ENCODE data around the gene GNPTAB.

GNPTAB gene

DNA sequence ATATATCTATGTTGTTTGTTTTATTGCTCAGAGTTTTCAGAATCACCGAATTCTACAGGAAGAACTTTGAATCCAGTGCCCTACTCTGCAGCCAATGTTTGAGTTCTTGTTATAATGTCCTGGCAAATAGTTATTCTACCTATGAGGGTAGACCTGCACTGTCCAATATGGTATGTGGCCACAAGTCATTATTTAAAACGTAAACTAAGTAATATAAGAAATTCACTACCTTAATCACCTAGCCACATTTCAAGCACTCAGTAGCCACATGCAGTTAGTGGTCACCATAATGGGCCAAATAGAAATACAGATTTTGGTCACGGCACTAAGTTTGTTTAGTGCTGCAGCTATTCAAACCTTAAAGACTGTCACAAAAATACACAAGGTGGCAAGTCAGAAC is 26.4 kb downstream of the GNPTAB start:
- DNase-seq (ENCODE audit: low read depth), result no peak

DNA sequence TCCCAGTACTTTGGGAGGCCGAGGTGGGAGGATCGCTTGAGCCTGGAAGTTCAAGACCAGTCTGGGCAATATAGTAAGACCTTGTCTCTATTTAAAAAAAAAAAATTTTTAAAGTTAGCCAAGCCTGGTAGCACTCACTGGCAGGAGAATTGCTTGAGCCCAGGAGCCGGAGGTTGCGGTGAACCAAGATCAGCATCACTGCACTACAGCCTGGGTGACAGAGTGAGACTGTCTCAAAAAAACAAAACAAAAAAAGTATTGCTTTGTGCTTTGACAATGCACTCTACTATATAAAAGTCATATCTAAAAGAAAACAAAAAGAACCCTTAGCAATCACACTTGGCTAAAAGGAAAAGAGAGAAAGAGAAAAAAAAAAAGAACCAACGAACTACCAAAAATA is 26.8 kb downstream of the GNPTAB start:
- no peak for DNase-seq (ENCODE audit: low read depth)

DNA sequence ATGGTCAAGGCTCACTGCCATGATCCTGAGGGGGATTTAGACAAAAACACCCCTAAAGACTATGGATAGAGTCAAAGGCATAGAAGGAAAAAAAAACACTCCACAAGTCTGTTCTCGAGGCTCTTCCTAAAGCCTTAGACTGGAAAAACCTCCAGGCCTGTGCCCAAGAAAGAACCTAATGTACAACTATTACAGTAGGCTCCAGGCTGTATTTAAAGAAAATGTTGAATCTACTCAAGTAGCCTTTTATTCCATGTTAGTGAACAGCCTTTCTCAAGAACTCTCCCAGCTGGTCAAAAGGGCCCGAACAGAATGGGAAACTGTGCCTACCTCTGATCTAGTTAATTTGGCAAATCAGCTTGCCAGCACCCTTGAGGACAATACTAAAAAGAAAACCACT is 28.3 kb downstream of the GNPTAB start:
- DNase-seq (ENCODE audit: low read depth), result no peak

DNA sequence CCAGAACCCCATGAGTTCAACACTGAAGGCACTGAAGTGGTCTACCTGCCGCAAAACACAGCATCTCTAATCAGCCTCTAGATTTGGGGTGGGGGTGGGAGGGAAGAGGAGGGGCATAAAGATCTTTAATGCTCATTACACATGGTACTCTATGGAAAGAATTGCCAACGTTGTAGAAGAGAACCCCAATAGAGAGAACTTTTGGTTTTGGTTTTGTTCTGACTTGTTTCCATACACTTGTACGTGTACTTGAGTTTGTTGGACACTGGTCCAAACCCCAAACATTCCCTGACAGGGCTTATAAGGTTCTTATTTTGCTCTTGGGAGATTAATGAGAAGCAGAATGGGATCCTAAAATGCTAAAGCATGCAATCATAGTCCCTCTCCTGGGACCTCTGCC is 31.0 kb downstream of the GNPTAB start:
- no peak for DNase-seq (ENCODE audit: low read depth)

DNA sequence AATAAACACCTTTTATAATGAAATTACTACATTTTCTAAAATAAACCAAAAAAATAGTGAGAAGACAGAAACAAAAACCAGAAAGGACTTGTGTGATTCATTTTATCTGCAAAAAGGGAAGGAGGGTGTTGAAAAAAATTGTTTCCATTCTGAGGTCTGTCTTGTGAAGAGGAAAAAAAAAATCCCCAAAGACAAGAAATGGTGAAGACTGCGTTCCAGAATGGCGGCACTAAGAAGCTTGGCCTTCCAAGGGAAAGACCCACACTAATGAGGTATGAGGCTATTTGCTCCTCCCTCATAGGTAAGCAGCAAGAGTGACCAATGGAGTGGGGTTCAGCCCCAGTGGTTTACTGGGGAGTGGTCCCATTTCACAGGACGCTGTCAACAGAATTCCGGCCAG is 35.0 kb downstream of the GNPTAB start:
- no peak for DNase-seq (ENCODE audit: low read depth)

DNA sequence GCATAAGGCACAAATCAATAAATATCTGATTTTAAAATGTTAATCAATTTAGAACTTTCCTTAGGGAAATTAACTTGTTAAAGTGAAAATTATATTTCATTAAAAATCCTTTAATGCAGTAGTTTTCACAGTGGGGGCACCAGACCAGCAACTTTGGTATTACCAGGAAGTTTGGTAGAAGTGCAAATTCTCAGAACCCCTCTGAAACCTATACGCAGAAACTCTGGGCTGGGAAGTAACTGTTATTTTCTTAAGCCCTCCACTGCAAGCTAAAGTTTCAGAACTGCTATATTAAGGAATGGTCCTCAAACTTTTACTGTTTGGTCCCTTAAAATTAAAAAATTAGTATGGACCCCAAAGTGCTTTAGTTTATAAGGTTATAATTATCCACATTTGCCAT is 35.7 kb downstream of the GNPTAB start:
- DNase-seq (ENCODE audit: low read depth), result no peak

DNA sequence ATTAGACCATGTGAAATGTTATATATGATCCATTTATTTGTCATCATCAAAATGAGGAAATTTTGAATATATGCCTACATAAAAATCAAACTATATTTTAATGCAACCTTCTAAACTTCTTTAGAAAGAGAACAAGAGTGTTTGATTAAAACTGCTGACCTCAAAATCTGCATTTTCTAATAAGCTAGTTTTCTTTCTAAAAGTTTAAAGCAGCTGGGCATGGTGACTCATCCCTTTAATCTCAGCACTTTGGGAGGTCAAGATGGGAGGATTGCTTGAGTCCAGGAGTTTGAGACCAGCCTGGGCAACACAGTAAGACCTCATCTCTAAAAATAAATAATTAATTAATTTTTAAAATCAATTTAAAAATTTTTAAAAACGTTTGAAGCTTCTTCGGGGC is 36.2 kb downstream of the GNPTAB start:
- no peak for DNase-seq (ENCODE audit: low read depth)

DNA sequence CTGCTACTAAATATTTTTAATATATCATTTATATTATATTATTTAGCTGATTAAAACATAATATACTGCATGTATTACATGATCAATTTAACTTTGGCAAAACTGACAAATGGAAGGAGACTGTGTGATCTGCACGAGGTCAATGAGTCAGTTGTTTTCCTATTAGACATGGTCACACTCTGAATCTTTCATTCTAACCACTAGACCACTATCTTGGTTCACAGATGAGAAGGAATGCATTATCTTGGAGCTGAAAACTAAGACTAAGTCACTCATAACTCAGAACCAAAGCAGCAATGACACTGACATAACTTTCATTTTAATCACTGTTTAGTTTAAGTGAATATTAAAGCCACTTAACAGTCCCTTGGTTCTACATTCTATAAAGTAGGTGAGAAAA is 37.4 kb downstream of the GNPTAB start:
- DNase-seq (ENCODE audit: low read depth), result peak; percentile 57

DNA sequence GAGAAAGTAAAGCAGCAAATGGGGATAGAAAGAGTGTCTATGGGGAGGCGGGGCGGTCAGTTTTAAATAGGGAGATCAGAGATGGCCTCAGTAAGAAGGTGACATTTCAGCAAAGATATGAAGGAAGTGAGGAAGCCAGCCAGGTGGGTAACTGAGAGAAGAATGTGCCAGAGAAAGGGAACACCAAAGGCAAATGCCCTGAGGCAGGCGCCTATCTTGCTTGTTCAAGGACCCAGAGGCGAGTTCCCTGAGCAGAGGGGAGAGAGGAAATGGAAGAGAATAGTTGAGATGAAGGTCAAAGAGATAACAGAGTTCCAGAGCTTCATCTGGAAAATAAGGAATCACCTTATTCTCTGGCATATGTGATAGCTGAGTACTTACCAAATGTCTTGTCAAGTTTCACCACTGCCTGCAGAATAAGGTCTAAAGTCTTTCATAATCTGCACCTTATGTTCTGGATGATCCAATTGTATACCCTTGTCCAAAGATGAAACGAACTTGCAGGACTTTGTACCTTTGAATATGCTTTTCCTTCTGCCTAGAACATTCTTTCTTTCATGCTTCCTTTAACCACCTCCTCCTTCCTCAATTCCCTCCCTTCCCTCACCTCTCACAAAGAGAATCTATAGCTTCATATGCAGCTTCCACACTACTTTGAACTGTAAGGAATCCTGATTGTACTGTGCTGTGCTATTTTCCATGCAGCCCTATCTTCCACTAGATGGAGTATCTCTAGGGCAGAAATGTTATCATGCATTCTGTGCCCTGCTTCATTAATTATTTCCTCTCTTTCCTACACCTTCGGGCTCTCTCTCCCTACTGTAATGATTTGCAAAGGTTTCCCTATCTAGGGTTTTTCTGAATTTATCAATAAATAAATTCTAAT is 38.5 kb downstream of the GNPTAB start:
- DNase-seq (ENCODE audit: low read depth), result no peak

DNA sequence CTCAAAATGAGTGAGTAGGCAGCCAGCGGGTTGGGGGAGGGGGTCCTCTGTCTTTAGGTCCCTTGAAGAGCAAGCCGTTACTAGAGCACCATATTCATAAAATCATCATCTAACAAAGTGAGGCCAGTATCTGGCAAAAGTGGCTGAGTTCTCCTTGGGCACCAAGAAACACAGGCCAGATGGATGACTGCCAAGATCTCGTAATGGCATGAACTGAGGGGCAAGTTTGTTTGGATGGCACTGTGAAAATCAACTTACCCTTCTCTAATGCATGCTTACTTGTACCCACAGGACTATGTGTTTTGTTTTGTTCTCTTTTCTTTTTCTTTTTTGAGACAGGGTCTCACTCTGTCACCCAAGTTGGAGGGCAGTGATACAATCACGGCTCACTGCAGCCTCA is 41.6 kb downstream of the GNPTAB start:
- DNase-seq (ENCODE audit: low read depth), result no peak

DNA sequence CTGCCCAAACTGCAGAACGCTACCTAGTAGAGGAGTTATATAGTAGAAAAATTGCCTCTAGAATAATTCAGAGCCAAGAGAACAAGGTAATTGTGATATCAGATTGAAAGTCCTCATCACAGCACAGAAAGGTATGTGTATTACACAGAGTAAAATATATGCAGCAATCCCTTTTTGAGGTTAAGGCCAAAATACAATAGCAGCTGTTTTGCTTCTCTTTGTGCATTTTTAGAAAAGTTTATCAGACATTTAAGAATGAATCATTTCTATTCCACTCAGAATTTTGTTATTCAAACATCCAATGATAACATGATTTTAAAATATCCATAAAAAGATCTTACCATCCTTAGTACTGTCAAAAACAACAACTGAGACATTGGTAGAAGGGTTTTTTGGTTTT is 45.1 kb downstream of the GNPTAB start:
- DNase-seq (ENCODE audit: low read depth), result no peak

DNA sequence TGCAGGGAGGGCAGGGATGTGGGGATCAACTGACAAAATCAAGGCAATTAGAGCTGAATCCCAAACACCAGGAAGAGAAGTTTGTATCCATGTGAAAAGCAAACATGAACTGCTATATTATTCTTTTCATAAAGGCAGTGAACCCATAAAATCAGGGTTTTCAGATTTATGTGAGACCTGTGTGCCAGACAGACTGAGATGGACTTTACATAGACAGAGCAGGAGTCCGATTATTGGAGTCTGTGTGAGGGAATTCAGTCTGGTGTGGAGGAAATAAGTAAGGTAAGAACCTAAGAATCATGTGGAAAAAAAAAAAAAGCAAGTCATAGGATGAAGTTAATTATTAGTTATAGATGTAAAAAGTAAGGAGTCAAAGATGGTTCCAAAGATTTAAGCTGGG is 46.4 kb downstream of the GNPTAB start:
- no peak for DNase-seq (ENCODE audit: low read depth)

DNA sequence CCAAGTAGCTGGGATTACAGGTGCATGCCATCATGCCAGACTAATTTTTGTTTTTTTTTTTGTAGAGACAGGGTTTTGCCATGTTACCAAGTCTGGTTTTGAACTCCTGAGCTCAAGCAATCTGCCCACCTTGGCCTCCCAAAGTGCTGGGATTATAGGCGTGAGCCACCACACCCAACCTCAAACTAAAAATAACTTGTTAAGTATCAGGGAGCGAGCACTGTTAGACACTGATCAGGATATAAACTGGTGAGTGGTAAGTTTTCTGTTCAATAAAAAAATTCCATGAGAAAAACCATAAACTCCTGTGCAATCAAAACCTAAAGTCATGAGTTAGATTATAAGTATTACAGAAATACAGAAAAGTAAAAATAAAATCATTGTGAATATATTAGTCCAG is 46.9 kb downstream of the GNPTAB start:
- no peak for DNase-seq (ENCODE audit: low read depth)

DNA sequence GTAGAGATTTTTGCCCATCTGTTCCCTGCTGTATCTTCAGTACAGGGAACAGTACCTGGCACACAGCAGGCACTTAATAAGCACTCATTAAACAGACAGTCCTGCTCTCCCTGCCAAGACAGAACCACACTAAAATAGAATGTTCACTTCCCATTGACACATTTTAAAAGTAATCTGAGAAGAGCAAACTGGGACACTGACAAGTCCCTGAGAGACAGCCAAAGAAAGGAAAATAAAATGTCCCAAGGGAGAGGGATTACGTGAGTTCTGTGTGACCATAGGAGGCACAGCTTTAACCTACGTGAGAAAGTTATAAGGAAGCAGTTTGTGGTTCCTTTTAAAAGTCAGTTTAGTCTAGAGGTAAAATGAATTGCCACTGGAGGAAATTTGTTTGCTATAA is 47.6 kb downstream of the GNPTAB start:
- no peak for DNase-seq (ENCODE audit: low read depth)

DNA sequence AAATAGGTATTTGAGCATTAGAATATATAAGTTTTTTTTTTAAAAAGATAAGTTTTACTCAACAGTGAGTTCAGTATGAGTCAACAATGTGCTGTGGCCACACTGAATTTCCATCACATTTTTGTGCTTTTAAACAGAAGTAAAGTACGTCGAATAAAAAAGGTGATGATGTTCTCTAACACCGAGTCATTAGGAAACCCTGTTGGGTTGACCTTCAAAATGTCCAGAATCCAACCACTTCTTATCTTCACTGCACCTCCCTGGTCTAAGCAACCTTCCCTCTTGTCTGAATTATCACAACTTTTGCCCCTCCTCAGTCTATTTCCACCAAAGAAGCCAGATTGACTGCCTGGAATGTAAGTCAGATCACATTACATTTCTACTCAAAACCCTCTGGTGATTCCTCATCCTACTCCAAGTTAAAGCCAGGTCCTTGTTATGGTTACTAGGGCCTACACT is 48.5 kb downstream of the GNPTAB start:
- DNase-seq (ENCODE audit: low read depth), result no peak

DNA sequence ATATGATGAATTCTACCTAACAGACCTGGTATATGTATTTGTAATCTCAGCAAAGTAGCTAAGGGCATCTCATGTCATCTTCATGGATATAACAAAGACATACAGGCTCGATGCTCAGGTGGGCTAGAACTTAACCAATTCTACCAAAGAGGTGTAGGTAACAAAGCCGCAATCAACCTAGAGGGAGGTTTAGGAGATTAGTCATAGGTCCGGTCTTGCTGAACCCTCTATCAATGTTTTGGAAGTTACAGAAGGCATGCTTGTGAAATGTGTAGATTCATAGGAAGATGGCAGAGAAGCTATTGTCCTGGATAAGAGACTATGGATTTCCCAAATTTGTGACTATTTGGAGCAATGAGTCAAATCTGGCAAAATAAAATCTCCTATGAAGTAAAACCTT is 48.9 kb downstream of the GNPTAB start:
- no peak for DNase-seq (ENCODE audit: low read depth)

DNA sequence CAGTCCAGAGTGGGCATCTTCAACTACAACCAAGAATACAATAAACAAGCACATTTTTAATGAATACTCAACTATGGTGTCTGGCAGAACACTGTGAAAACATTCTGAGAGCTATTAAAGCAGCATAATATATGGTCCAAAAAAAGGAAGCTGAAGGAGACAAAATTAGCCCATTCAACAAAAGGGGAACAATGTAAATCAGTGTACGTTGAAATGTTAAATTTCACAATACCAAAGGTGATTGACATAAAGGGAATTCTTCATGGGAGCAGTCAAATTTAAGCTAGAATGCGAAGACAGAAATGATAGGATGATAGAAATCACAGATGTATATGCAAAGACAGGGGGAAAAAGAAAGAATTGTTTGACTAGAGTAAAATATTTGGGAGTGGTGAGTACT is 50.2 kb downstream of the GNPTAB start:
- no peak for DNase-seq (ENCODE audit: low read depth)

DNA sequence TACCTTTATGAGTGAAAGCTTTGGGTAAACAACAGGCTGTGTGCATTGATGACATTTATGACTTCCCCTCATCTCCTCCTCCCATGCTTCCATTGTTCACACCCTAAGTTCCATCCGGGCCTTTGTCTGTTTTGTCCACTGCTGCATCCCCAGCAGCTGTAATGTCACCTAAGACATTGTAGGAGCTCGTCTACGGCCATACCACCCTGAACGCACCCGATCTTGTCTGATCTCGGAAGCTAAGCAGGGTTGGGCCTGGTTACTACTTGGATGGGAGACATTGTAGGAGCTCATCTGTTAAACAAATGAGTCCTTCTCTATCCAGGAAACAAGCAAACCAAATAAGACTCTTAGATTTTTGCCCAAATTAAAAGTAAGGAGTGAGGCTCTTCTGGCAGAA is 51.1 kb downstream of the GNPTAB start:
- DNase-seq (ENCODE audit: low read depth), result no peak

DNA sequence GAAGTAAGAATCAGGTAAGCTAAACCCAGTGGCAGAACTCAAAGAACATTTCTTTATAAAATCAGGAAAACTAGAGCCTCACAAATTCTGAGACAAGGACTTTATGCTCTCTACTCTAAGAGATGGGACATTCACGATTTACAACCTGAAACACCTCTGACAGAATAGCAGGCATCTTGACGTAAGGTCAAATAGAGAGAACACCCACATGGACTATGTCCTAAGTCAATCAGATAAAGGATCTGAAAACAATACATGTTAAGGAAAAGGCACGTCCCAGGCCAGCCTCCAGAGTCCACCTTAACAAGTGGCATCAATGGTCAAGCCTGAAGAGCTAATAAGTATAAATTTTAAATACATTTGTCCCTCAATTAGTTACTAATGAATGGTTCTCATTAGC is 51.6 kb downstream of the GNPTAB start:
- no peak for DNase-seq (ENCODE audit: low read depth)

DNA sequence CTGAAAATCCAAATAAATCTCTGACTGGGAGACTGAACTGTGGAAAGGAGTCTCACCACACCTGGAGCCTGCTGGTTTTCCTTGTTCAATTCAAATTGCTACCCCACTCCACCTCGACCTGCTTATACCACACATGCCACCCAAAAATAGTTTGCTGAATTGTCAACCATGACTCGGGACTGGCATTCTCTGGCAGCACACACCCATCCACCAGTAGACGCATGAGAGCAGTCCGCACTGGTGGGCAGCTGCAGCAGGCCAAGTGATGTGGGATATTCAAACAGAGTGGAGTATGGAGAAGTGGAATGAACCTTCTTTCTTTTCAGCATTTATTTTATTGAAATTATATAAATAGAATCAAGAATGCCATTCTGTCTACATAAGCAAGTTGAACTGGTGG is 52.8 kb downstream of the GNPTAB start:
- DNase-seq (ENCODE audit: low read depth), result no peak

DNA sequence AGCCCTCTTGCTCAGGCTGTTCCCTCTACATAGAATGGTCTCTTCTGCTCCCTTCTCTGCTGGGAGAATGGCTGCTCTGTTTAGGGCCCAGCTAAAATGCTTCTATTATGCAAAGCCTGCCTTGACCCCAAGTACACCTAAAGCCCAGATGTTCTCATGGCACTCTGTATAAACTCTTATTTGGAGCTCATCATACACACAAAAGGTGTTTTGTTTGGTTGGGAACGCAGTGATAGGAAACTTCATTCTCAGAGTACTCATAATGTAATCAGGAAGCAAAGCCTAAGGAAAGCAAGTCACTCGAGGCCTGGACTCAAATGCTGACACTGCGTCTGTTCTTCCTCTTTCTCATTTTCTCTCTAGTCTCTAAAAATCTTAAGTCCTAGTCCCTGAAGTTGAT is 53.3 kb downstream of the GNPTAB start:
- DNase-seq (ENCODE audit: low read depth), result no peak

DNA sequence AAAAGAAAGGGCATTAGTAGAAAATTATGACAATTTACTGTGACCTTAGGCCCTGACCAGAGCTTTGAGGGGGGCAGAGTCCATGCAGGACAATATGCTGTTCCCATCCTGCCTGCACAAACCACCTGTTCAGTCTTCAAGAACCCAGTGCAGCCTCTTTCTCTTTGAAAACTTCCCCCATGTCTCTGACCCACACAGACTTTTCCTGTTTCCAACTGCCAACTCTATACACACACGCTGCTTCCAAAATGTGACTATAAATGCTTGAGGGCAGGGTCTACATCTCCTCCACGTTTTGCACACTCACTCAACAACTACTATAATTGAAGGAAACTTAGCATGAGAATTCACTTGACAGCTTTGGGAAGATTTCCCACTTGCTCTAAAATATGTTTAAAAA is 54.9 kb downstream of the GNPTAB start:
- DNase-seq (ENCODE audit: low read depth), result no peak

DNA sequence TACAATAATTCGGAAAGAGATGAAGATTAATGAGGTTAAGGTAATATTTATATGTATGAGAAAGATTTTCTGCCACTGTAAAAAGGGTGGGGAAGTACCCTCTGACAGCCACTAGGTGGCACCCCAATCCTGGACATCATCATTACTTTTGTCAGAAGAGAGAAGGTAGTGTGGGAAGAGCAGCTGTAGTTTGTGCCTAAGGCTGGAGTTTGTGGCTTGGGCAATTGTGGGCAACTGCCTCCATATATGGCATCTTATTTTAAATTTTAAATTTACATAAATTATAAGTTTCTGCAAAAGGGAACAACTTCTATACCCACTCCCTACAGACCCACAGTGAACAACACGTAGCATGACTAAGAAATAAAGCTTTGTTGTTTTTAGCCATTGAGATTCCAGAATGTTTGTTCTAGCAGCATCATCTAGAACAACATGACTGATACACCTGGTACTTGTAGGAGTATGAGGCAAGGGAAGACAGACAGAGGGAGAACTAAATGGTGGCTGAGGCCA is 57.1 kb downstream of the GNPTAB start:
- DNase-seq (ENCODE audit: low read depth), result no peak
